ENCODE data around the gene SLC27A1.

DNA sequence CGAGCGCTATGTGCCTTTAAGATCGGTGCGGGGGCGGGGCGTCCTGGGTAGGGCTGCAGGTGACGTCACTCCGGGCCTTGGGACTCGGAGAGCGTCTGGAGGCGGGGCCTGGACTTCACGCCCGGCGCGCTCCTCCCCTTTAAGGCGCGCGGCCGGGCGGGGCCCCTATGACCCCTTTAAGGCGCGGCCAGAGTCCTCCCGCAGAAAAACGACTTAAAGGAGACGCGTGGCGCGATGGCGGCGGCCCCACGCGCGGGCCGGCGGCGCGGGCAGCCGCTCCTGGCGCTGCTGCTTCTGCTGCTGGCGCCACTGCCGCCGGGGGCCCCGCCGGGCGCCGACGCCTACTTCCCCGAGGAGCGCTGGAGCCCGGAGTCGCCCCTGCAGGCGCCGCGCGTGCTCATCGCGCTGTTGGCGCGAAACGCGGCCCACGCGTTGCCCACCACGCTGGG is 85.2 kb downstream of the SLC27A1 start, which contains the start of gene COLGALT1:
- TF ChIP-seq ESRRA (CRISPR knock-in tag; IDR thresholded peaks at IDR 0.05; ENCODE audit: borderline replicate concordance) (no peak), ZNF263 (CRISPR knock-in tag; IDR thresholded peaks at IDR 0.05; ENCODE audit: low read depth) (no peak)
- TF ChIP-seq, protein P1, sequence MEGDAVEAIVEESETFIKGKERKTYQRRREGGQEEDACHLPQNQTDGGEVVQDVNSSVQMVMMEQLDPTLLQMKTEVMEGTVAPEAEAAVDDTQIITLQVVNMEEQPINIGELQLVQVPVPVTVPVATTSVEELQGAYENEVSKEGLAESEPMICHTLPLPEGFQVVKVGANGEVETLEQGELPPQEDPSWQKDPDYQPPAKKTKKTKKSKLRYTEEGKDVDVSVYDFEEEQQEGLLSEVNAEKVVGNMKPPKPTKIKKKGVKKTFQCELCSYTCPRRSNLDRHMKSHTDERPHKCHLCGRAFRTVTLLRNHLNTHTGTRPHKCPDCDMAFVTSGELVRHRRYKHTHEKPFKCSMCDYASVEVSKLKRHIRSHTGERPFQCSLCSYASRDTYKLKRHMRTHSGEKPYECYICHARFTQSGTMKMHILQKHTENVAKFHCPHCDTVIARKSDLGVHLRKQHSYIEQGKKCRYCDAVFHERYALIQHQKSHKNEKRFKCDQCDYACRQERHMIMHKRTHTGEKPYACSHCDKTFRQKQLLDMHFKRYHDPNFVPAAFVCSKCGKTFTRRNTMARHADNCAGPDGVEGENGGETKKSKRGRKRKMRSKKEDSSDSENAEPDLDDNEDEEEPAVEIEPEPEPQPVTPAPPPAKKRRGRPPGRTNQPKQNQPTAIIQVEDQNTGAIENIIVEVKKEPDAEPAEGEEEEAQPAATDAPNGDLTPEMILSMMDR (IDR thresholded peaks at IDR 0.05) = no peak

Data from WTC11 (cell line).